ENCODE measurements around the gene FRAS1. TPM values are rescaled to one million over a fixed set of nuclear protein-coding genes. Genes with fewer than 3 reads are reported as not detected.

Gene FRAS1
- total RNA-seq, 3 donors from 2014 or later = 4.9 to 7.5 (median 6.6) TPM

DNA sequence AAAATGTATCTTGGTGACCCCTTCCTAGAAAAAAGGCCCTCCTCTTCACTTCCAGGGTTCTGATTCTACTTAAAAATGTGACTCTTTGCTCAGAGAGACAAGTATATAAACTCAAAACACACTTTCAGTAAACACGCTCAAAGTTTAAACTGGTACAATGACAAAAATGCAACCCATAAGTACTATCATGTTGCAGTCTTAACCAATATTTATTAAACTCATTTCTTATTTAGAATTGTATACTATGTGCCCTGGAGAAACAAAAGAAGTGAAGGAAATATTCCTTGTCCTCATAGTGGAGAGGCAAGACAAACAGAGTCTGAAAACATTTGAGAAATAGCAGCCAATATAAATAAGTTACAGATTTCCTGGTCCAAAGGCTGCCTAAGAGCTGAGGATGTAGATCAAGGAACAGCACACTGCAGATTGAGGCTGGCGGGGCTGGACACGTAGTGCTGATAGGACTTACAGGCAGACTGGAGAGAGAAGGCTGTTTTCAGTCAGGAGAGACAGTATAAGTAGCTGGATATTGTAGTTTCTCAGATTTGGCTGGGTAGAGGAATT lies 455.3 kb downstream of the FRAS1 start:
- intact Hi-C loops (cut with DNase I; ENCODE audit: low total_unique reads) = no loop called here
- H3K9me3 ChIP-seq = no peaks in the 10 kb centered on the region
- H3K4me1 ChIP-seq = no peaks in the 10 kb centered on the region
- DNase-seq (ENCODE audit: low spot score in 2 of 2) = no peak
- peak overlapping the region in 1 of 2 donors; percentile 7 for H3K27ac ChIP-seq
- no peaks in the 10 kb centered on the region for H3K36me3 ChIP-seq
- TF ChIP-seq, protein P1, sequence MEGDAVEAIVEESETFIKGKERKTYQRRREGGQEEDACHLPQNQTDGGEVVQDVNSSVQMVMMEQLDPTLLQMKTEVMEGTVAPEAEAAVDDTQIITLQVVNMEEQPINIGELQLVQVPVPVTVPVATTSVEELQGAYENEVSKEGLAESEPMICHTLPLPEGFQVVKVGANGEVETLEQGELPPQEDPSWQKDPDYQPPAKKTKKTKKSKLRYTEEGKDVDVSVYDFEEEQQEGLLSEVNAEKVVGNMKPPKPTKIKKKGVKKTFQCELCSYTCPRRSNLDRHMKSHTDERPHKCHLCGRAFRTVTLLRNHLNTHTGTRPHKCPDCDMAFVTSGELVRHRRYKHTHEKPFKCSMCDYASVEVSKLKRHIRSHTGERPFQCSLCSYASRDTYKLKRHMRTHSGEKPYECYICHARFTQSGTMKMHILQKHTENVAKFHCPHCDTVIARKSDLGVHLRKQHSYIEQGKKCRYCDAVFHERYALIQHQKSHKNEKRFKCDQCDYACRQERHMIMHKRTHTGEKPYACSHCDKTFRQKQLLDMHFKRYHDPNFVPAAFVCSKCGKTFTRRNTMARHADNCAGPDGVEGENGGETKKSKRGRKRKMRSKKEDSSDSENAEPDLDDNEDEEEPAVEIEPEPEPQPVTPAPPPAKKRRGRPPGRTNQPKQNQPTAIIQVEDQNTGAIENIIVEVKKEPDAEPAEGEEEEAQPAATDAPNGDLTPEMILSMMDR (IDR thresholded peaks at IDR 0.05) = no peak
- TF ChIP-seq POLR2A (IDR thresholded peaks at IDR 0.05) (no peak), POLR2AphosphoS5 (IDR thresholded peaks at IDR 0.05) (no peak)
- no peaks in the 10 kb centered on the region for H3K27me3 ChIP-seq
- no peak overlapping the region for H3K4me3 ChIP-seq

DNA sequence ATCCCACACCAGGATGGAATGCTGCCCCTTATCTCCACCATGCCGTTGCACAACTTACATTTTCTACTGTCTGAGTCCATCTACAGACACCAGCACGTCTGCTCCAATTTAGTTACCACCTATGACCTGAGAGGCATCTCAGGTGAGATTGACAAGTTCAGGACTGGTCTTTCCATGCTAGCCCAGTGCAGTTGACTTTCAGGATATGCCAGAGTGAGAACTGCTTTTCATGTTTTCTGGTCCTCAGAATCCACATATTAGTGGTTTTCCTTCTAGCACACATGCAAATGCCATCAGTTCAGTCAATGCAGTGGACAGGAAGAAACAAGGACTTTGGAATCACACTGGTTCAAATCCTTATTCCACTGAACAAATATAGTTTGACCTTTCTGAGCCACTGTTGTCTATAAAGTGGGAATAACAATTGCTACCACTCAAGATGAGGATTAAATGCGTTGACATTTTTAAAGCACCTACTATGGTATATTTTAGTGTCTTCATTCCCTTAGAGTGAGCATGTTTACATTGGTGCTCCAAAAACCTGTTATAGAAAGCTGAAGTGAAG lies 456.4 kb downstream of the FRAS1 start:
- TF ChIP-seq, protein P1 (IDR thresholded peaks at IDR 0.05) = no peak
- TF ChIP-seq POLR2AphosphoS5 (IDR thresholded peaks at IDR 0.05) = no peak
- TF ChIP-seq POLR2A (IDR thresholded peaks at IDR 0.05) = no peak
- Histone ChIP-seq H3K4me3 (no peak overlapping the region), H3K27ac (no peak overlapping the region), H3K4me1 (no peaks in the 10 kb centered on the region), H3K27me3 (no peaks in the 10 kb centered on the region), H3K36me3 (no peaks in the 10 kb centered on the region), H3K9me3 (no peaks in the 10 kb centered on the region)
- intact Hi-C loops (cut with DNase I; ENCODE audit: low total_unique reads) = no loop called here
- DNase-seq (ENCODE audit: low spot score in 2 of 2) = no peak

DNA sequence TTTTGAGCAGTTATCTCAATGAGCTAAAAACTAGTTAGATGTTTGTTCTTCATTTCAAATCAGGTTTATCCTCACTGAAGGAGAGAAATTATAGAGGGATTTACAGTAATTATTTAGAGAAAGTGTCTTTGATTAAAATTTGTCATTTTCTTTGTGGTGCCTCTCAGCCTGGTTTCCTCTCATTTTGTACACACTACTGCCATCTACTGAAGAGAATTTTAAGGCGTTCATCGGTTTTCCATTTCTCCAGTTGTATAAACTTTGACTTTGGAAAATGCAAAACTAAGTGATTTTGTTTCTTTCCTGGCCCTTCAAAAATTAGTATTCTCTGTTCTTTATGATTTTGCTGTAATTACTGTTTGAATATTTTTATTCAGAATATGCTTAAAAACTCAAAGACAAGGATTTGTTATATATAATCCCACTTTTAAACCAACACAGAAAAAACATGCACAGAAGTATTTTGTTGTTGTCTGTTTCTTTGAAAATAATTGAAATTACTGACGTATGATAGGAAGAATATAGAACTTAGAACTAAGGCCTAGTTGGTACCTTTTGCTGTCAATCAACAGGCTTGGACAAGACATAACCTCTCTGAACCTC lies 460.0 kb downstream of the FRAS1 start:
- no peaks in the 10 kb centered on the region for H3K9me3 ChIP-seq
- no peaks in the 10 kb centered on the region for H3K4me1 ChIP-seq
- intact Hi-C loops (cut with DNase I; ENCODE audit: low total_unique reads) = no loop called here
- H3K27me3 ChIP-seq = no peaks in the 10 kb centered on the region
- no peak overlapping the region for H3K4me3 ChIP-seq
- DNase-seq (ENCODE audit: low spot score in 2 of 2) = no peak
- TF ChIP-seq, protein P1 (IDR thresholded peaks at IDR 0.05) = peak in 2 of 3 donors; percentile 52
- TF ChIP-seq POLR2A (IDR thresholded peaks at IDR 0.05) (no peak), POLR2AphosphoS5 (IDR thresholded peaks at IDR 0.05) (no peak)
- H3K27ac ChIP-seq = no peak overlapping the region
- H3K36me3 ChIP-seq = no peaks in the 10 kb centered on the region

DNA sequence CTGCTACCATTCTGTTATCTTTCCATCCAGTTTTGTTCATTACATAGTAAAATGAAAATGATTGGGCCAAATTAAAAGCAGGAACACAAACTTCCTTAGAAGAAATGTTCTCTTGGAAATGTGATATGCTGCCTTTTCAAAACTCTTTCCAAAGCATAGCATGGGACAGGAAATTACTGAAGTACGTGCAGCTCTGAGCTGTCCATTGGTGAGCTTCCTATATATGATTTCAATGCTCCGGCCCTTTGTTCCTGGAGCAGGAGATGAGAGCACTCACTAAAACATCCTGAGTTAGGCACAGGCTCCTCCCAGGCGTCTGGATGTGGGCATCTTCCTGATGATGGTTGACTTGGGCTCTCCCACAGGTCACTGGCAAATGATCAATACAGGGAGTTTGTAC lies 461.4 kb downstream of the FRAS1 start:
- DNase-seq (ENCODE audit: low spot score in 2 of 2) = no peak
- H3K36me3 ChIP-seq = no peaks in the 10 kb centered on the region
- intact Hi-C loops (cut with DNase I; ENCODE audit: low total_unique reads) = no loop called here
- TF ChIP-seq, protein P1 (IDR thresholded peaks at IDR 0.05) = no peak
- no peak for TF ChIP-seq POLR2A (IDR thresholded peaks at IDR 0.05)
- TF ChIP-seq POLR2AphosphoS5 (IDR thresholded peaks at IDR 0.05) = no peak
- no peaks in the 10 kb centered on the region for H3K9me3 ChIP-seq
- H3K4me1 ChIP-seq = no peaks in the 10 kb centered on the region
- H3K27ac ChIP-seq = no peak overlapping the region
- H3K27me3 ChIP-seq = no peaks in the 10 kb centered on the region
- no peak overlapping the region for H3K4me3 ChIP-seq

DNA sequence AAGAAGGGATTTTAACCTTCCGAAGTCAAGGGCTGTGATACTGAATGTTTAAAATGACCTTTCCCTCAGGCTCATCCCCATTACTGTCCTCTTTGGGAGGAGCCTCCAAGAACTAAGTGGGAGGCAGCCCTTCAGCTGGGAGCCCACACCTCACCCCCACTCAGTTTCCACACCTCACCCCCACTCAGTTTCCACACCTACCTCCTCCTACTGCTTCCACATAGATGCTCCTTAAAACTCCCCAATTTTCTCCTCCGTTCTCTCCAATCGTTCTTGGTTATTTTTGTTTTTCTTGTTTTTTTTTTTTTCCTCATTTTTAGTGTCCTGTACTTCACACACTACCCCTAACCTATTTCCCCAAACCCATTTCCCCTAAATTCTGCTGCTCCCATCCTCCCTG lies 462.8 kb downstream of the FRAS1 start:
- H3K27me3 ChIP-seq = no peaks in the 10 kb centered on the region
- H3K9me3 ChIP-seq = no peaks in the 10 kb centered on the region
- no peaks in the 10 kb centered on the region for H3K4me1 ChIP-seq
- no peak overlapping the region for H3K4me3 ChIP-seq
- intact Hi-C loops (cut with DNase I; ENCODE audit: low total_unique reads) = no loop called here
- no peaks in the 10 kb centered on the region for H3K36me3 ChIP-seq
- H3K27ac ChIP-seq = no peak overlapping the region
- DNase-seq (ENCODE audit: low spot score in 2 of 2) = no peak
- TF ChIP-seq POLR2A (IDR thresholded peaks at IDR 0.05) (no peak), POLR2AphosphoS5 (IDR thresholded peaks at IDR 0.05) (no peak)

All from breast epithelium (tissue), 4 donors.